Stomach smooth muscle (tissue), 2 donors: Measurements from ENCODE around the gene CES4A.

Experiments used
- H3K27ac ChIP-seq: one replicate; pipeline ENCODE4 v1.7.0; 2013; ENCODE audit warnings: mild to moderate bottlenecking, low read length, inconsistent platforms
- H3K27me3 ChIP-seq, 2 donors: one replicate each; pipeline ENCODE4 v1.7.0; 2013; ENCODE audit warnings: low read length in 2 of 2; ENCODE audit not compliant: insufficient read depth in 2 of 2, control insufficient read depth in 1 of 2
- H3K36me3 ChIP-seq, 2 donors: one replicate each; pipeline ENCODE4 v1.7.0; 2013; ENCODE audit warnings: low read length in 2 of 2; ENCODE audit not compliant: control insufficient read depth in 2 of 2, insufficient read depth in 2 of 2
- H3K4me1 ChIP-seq: one replicate; pipeline ENCODE4 v1.7.0; 2013; ENCODE audit warnings: low read length; ENCODE audit not compliant: control insufficient read depth, insufficient read depth
- H3K4me3 ChIP-seq, 2 donors: one replicate each; pipeline ENCODE4 v1.7.0; 2013; ENCODE audit warnings: low read length in 2 of 2
- H3K9ac ChIP-seq, 2 donors: one replicate each; pipeline ENCODE4 v1.7.0; 2013; ENCODE audit warnings: low read length in 2 of 2, mild to moderate bottlenecking in 1 of 2
- H3K9me3 ChIP-seq, 2 donors: one replicate each; pipeline ENCODE4 v1.7.0; 2013; ENCODE audit warnings: low read length in 2 of 2; ENCODE audit not compliant: control insufficient read depth in 2 of 2
- donor health status: healthy.
- donor health status: Pancreatic carcinoma.

The CES4A gene

DNA sequence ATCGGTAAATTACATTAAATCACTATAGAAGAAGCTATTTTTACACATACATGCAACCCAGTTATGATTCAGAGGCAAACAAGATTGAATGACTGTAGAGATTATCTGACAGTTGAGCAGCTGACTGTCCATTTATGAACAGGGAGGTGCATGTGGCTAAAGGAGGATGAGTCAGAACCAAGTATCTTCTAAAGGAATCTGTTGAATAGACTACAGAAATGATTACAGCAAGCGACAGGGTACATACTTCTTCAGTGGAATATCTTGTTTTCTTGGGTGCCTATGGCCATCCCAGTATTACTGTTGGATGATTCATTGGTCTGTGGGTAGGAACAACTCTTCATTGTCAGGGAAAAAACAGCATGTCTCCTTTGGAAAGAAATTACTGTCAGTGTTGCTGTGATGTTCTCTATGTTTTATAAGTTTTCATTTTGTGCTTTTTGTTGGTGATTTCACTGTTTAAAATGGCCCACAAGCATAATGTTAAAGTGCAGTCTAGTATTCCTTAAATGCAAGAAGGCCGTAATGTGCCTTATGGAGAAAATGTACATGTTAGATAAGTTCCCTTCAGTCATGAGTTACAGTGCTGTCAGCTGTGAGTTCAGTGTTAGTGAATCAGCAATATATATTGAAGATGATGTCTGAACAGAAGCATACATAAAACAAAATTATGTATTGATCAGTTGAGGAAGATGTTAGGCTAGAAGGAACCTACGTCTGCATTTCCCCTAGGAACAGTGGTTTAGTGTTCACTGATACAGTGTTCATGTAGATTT is 67.5 kb downstream of the CES4A start:
- Histone ChIP-seq H3K9me3 (no peaks in the 10 kb centered on the region), H3K4me3 (no peak overlapping the region), H3K27me3 (no peaks in the 10 kb centered on the region), H3K9ac (no peak overlapping the region), H3K27ac (no peak overlapping the region), H3K36me3 (no peaks in the 10 kb centered on the region), H3K4me1 (no peaks in the 10 kb centered on the region)
